ENCODE results near the gene UCHL5. TPM values are rescaled to one million over a fixed set of nuclear protein-coding genes. Genes with fewer than 3 reads are reported as not detected.
"Not testable (repeated sequence)": the region's sequence is repeated elsewhere in the genome, so short reads cannot be mapped to it uniquely, and the experiment has no call there.

UCHL5 gene
- total RNA-seq, 4 donors from 2014 or later, result 7.4 to 40.9 (median 23.1) TPM

DNA sequence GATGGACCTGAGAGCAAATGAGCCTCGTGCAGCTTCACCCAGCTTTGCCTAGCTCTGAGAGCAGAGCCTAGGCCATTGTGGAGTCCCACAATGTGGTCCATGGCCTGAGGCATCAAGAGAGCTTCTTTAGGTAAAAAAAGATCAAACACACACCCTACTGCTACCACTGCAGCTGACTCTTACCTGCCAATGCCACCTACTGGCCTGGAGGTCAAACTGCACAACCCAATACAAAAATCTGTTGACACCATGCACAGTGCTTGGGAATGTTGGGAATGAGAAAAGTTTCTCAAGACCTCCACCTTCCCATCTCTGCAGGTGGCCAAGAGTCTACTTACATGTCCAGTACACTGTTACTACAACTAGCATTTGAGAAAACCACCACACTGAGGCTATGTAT is 60.6 kb downstream of the UCHL5 start:
- no peak overlapping the region for H3K4me3 ChIP-seq
- no peak for DNase-seq
- H3K4me1 ChIP-seq, result no peaks in the 10 kb centered on the region
- H3K9me3 ChIP-seq, result no peaks in the 10 kb centered on the region
- H3K36me3 ChIP-seq, result no peaks in the 10 kb centered on the region
- intact Hi-C loops (cut with DNase I; ENCODE audit: low total_unique reads), result no loop called here
- H3K27me3 ChIP-seq, result no peaks in the 10 kb centered on the region
- H3K27ac ChIP-seq, result no peak overlapping the region
- TF ChIP-seq, protein P1, sequence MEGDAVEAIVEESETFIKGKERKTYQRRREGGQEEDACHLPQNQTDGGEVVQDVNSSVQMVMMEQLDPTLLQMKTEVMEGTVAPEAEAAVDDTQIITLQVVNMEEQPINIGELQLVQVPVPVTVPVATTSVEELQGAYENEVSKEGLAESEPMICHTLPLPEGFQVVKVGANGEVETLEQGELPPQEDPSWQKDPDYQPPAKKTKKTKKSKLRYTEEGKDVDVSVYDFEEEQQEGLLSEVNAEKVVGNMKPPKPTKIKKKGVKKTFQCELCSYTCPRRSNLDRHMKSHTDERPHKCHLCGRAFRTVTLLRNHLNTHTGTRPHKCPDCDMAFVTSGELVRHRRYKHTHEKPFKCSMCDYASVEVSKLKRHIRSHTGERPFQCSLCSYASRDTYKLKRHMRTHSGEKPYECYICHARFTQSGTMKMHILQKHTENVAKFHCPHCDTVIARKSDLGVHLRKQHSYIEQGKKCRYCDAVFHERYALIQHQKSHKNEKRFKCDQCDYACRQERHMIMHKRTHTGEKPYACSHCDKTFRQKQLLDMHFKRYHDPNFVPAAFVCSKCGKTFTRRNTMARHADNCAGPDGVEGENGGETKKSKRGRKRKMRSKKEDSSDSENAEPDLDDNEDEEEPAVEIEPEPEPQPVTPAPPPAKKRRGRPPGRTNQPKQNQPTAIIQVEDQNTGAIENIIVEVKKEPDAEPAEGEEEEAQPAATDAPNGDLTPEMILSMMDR (IDR thresholded peaks at IDR 0.05), result peak in 1 of 4 experiments; percentile 28
- no peak for TF ChIP-seq POLR2A (IDR thresholded peaks at IDR 0.05)

DNA sequence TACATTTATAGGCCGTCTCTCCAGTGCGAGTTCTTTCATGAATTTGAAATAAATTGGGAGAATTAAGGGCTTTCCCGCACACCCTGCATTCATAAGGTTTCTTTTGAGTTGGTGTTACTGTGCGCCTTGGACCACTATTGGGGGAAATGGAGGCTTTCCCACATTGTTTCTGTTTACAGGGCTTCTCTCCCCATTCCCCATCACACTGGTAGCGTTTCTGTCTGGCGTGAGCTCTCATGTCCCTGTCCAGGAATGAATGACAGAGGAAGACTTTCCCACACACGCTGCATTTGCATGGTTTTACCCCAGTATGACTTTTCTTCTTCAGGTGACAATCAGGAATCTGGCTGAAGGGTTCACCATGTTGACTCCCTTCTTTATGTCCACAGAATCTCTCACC is 65.0 kb downstream of the UCHL5 start:
- TF ChIP-seq POLR2A (IDR thresholded peaks at IDR 0.05), result no peak
- TF ChIP-seq, protein P1 (IDR thresholded peaks at IDR 0.05), result no peak
- H3K36me3 ChIP-seq, result no peaks in the 10 kb centered on the region
- DNase-seq, result no peak
- no peak overlapping the region for H3K27ac ChIP-seq
- intact Hi-C loops (cut with DNase I; ENCODE audit: low total_unique reads), result no loop called here
- H3K9me3 ChIP-seq, result no peaks in the 10 kb centered on the region
- H3K4me1 ChIP-seq, result no peaks in the 10 kb centered on the region
- H3K27me3 ChIP-seq, result no peaks in the 10 kb centered on the region
- H3K4me3 ChIP-seq, result no peak overlapping the region

DNA sequence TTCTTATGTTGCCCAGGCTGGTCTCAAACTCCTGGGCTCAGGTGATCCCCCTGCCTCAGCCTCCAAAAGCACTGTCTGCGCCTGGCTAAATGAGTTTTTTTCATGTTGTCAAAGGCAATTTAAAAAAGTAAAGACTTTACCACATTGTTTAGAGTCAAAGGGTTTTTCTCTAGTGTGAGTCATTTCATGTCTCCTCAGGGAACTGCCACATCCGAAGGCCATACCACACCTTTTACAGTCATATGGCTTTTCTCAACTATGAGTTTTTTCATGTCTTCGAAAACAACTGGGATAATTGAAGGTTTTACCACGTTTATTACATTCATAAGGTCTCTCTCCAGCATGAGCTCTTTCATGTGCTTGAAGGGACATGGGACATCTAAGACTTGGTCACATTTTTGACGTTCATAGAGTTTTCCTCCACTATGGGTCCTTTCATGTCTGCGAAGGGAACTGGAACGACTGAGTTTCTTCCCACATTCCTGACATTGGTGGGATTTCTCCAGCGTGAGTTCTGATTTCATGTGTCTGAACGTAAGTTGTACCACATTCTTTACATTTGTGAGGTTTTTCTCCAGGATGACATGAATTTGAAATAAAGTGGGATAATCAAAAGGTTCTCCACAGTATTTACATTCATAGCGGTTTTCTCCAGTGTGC is 65.6 kb downstream of the UCHL5 start:
- Histone ChIP-seq H3K36me3 (no peaks in the 10 kb centered on the region), H3K27ac (no peak overlapping the region), H3K4me1 (no peaks in the 10 kb centered on the region), H3K27me3 (no peaks in the 10 kb centered on the region), H3K4me3 (no peak overlapping the region), H3K9me3 (no peaks in the 10 kb centered on the region)
- intact Hi-C loops (cut with DNase I; ENCODE audit: low total_unique reads), result no loop called here
- no peak for TF ChIP-seq POLR2A (IDR thresholded peaks at IDR 0.05)
- TF ChIP-seq, protein P1 (IDR thresholded peaks at IDR 0.05), result no peak
- no peak for DNase-seq

DNA sequence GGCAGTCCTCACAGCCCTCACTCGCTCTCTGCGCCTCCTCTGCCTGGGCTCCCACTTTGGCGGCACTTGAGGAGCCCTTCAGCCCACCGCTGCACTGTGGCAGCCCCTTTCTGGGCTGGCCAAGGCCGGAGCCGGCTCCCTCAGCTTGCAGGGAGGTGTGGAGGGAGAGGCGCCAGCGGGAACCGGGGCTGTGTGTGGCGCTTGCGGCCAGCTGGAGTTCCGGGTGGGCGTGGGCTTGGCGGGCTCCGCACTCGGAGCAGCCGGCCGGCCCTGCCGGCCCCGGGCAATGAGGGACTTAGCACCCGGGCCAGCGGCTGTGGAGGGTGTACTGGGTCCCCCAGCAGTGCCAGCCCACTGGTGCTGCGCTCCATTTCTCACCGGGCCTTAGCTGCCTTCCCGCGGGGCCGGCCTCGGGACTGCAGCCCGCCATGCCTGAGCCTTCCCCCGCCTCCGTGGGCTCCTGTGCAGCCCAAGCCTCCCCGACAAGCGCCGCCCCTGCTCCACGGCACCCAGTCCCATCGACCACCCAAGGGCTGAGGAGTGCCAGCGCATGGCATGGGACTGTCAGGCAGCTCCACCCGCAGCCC is 72.3 kb downstream of the UCHL5 start:
- H3K27ac ChIP-seq; H3K4me3 ChIP-seq; H3K27me3 ChIP-seq; intact Hi-C loops (cut with DNase I; ENCODE audit: low total_unique reads); H3K4me1 ChIP-seq; DNase-seq; H3K36me3 ChIP-seq; H3K9me3 ChIP-seq: not testable (repeated sequence)

DNA sequence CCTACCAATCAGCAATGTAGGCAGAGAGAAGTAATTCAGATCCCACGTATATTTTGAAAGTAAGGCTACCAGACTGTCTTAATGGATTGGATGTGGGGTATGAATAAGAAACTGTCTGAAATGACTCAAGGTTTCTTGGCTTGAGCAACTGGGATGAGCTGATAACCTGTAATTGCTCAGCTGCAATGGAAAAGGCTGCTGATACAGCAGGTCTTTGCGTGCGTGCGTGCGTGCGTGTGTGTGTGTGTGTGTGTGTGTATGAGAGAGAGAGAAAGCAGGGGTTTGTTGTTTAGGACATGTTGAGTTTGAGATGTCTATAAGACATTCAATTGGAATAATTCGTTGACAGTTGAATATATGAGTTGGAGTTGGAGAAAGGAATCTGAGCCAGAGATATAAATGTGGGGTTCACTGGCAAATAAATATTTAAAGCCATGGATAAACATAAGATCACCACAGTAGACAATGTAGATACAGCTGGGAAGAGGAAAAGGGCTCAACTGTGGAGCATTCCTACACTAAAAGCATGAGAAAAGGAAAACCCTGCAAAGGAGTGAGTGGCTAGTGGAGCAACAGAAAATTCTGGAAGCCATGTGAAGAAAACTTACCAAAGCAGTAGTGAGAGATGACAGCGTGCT is 72.9 kb downstream of the UCHL5 start:
- H3K9me3 ChIP-seq, result no peaks in the 10 kb centered on the region
- TF ChIP-seq, protein P1 (IDR thresholded peaks at IDR 0.05), result no peak
- TF ChIP-seq POLR2A (IDR thresholded peaks at IDR 0.05), result no peak
- H3K4me3 ChIP-seq, result no peak overlapping the region
- H3K36me3 ChIP-seq, result no peaks in the 10 kb centered on the region
- no peak for DNase-seq
- intact Hi-C loops (cut with DNase I; ENCODE audit: low total_unique reads), result no loop called here
- no peaks in the 10 kb centered on the region for H3K4me1 ChIP-seq
- H3K27ac ChIP-seq, result no peak overlapping the region
- no peaks in the 10 kb centered on the region for H3K27me3 ChIP-seq
